Mononuclear cell (primary cell): Measurements from ENCODE around the gene GOT1. TPM values are rescaled to one million over a fixed set of nuclear protein-coding genes. Genes with fewer than 3 reads are reported as not detected.

ENCODE experiments used
- H3K27me3 ChIP-seq: 2 replicates; pipeline ENCODE4 v1.6.0; 2011; ENCODE audit warnings: low read length, control low read depth; ENCODE audit not compliant: insufficient read depth
- H3K4me1 ChIP-seq: 2 replicates; pipeline ENCODE4 v1.5.1; 2011; ENCODE audit warnings: mild to moderate bottlenecking, low read length, control low read depth; ENCODE audit not compliant: insufficient read depth
- H3K4me3 ChIP-seq: 2 replicates; pipeline ENCODE4 v1.5.1; 2011; ENCODE audit warnings: mild to moderate bottlenecking, low read length, moderate library complexity
- H3K9me3 ChIP-seq: 2 replicates; pipeline ENCODE4 v1.5.1; 2011; ENCODE audit warnings: low read depth, mild to moderate bottlenecking, control low read depth, low read length
- total RNA-seq: library from RNA; depleted of rRNA; stranded (reverse); fragments of >200 nt; gene quantifications from one replicate; pipeline ENCODE4 v1.2.3, GENCODE V29; 2012

GOT1 gene
- total RNA-seq, 1 donor: 2.5 TPM

DNA sequence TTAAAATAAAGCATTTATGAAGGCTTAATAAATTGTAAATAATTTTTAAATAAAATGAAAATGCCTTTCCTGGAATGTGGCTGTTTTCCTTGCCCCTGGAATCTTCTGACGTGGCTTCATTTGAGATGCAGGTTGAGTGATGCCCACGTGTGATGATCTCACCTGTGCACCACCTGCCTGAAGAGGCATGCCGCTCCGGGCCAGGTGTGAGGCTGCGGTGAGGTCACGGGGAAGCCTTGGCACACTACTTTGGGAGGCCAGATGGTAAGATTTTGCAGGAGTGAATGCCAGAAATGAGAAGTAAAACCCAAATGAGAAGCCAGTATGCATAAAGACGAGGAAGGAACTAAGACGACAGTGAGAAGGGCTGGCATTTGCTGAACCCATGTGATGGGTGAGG is 36.2 kb downstream of the GOT1 start:
- H3K9me3 ChIP-seq: no peaks in the 10 kb centered on the region
- H3K4me1 ChIP-seq: no peaks in the 10 kb centered on the region
- H3K4me3 ChIP-seq: no peak overlapping the region
- no peaks in the 10 kb centered on the region for H3K27me3 ChIP-seq

DNA sequence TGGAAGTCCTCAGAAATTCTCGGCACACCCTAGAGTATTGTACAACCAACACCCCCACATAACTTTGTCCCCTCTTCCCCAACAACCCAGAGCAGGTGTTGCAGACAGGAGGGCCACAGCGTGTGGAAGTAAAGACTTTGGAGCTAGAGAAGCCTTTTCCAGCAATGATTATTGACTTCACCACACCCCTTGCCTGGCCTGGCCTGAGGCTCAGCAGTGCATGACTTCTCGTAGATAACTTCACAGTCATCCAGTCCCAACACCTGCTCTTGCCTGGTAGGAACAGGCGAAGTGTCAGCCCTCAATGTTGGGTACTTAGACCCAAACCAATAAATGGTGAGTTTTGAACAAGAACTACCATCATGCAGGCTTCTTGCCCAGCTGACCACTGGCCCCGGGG is 36.7 kb downstream of the GOT1 start:
- H3K9me3 ChIP-seq: no peaks in the 10 kb centered on the region
- no peaks in the 10 kb centered on the region for H3K27me3 ChIP-seq
- no peaks in the 10 kb centered on the region for H3K4me1 ChIP-seq
- H3K4me3 ChIP-seq: no peak overlapping the region

DNA sequence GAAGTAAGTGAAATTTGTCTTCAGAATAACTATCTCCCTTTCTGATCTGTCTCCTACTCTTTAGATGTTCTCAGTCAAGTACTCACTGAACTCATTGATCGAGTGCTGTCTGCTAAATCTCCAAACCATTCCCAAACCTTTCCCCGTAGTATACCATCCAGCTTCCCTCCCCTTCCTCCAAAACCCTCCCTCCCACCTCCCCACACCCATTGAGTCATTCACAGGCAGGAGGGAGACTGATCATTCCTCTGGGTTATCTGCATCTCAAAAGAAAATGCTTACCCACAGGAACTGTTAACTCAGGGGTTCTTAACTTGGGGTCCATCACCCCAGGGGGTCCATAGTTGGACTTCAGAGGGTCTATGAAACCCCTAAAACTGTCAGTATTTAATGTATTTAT is 37.4 kb downstream of the GOT1 start:
- H3K4me3 ChIP-seq: no peak overlapping the region
- H3K27me3 ChIP-seq: no peaks in the 10 kb centered on the region
- no peaks in the 10 kb centered on the region for H3K9me3 ChIP-seq
- no peaks in the 10 kb centered on the region for H3K4me1 ChIP-seq

DNA sequence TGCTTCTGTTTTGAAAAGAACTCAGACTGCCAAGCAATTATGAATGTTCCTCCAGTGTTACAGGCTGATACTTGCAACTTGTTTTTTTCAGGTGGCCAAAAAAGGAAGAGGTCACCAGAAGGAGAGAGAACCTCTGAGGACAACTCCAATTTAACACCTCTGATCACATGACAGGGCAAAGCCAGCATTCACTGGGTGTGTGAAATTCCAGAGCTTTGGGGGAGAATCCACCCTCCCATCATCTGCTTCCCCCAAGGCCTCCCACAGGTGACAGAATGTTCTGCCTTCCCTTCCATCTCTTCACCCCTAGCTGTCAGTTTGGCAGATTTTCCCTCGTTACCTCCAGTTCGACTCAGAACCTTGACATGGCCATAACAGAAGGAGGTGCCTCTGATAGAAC is 39.1 kb downstream of the GOT1 start:
- H3K4me1 ChIP-seq: no peaks in the 10 kb centered on the region
- no peaks in the 10 kb centered on the region for H3K9me3 ChIP-seq
- H3K4me3 ChIP-seq: no peak overlapping the region
- H3K27me3 ChIP-seq: no peaks in the 10 kb centered on the region

DNA sequence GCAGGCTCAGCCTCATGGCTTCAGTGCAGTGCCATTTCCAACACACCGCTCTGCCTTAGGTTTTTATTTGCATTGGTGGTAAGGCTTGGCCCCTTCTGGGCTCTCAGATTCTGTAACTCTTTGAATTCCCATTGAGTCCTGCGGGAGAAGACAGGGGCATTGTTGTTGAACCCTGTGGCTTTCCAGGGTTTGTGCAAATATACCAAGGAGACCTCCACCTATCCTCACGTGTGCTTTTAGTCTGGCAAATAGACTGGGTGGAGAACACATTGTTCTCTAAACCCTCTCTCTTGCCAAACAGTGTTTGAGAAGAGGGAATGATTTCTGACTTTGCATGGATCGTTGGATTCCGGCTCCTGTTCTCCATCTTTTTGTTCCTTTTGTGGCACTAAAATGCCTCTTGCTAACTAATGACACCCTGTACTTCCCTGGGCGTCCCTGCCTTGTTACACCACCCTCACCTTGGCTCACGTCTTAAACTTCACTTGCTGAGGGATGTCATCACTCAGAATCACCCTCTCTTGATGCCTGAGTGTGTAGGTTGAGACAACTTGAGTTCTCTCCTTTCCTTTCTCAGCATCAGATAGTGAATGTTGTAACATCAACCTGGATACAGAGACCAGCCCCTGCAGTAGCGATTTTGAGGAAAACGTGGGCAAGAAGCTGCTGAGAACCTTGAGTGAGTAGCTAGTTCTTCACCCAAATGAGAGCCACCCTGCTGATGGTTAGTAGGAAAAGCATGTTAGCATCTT is 40.5 kb downstream of the GOT1 start:
- H3K4me3 ChIP-seq: no peak overlapping the region
- H3K4me1 ChIP-seq: no peaks in the 10 kb centered on the region
- H3K9me3 ChIP-seq: no peaks in the 10 kb centered on the region
- H3K27me3 ChIP-seq: no peaks in the 10 kb centered on the region

DNA sequence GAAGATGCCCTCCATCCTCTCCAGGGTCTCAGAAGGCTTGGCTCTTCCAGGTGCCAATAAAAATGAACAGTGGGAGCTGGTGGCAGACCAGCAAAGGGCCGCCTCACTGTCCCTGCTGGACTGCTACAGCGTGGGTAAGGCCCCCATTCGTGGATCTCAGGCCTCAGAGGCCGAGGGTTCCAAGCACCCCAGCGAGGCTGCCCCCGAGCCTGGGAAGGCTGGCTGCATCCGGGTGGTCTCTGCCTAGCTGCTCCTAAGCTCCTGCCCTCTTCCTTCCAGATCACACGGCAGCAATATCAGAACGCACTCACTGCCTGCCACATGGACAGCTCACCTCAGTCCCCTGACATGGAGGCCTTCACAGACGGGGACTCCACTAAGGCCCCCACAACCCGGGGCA is 42.9 kb downstream of the GOT1 start:
- Histone ChIP-seq H3K9me3 (no peaks in the 10 kb centered on the region), H3K4me3 (no peak overlapping the region), H3K4me1 (no peaks in the 10 kb centered on the region), H3K27me3 (no peaks in the 10 kb centered on the region)

DNA sequence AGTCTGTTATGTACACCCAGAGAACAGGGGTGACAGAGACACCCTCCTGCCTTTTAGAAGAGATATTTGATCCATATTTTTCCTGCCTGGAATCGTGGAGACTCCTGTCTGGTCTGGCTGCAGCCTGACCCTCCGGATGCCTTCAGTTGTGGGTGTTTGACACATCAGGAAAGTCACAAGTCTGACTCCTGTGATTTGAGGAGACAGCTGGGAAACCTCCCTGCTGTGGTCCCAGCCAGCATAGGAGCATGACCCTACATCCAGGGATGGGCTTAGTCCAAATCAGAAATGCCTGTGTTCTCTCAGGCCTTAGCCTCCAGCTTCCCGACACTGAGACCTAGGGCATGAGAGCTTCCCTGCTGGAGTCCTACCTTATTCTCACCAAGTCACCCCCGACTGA is 43.4 kb downstream of the GOT1 start:
- no peak overlapping the region for H3K4me3 ChIP-seq
- no peaks in the 10 kb centered on the region for H3K9me3 ChIP-seq
- no peaks in the 10 kb centered on the region for H3K27me3 ChIP-seq
- no peaks in the 10 kb centered on the region for H3K4me1 ChIP-seq

DNA sequence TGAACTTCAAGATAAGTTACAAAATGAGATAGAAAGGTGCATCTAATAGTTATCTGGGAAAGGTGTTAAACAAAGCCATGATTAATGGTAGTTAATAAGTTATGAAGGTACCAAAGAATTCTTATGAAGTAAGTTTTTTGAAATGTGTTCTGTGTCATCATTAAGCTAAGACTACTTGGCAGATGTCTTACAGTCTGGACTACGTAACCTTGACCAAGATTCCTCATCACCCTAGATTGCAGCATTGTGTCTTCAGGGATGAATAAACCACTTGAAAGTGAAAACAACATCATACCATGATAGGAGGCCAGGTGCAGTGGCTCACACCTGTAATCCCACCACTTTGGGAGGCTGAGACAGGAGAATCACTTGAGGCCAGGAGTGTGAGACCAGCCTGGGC is 48.2 kb downstream of the GOT1 start:
- no peak overlapping the region for H3K4me3 ChIP-seq
- no peaks in the 10 kb centered on the region for H3K4me1 ChIP-seq
- no peaks in the 10 kb centered on the region for H3K27me3 ChIP-seq
- H3K9me3 ChIP-seq: no peaks in the 10 kb centered on the region

DNA sequence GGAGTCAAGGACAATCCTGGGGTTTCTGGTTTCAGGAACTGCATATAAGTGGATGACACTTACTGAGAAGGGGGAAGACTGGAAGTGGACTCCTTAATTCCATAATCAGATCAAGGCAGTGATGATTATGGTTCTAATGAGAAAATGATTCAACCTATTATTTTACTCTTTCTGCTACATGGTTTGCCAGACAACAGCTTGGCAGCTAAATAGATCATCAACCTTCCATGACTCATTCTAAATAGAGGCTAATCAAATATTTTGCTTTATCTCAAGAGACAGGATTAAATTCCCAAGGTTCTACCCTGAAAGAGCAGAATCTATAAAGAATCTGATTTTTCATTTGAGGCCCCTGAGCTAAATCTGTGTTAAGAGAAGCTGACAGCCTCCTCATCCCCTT is 55.0 kb downstream of the GOT1 start:
- Histone ChIP-seq H3K4me1 (no peaks in the 10 kb centered on the region), H3K9me3 (no peaks in the 10 kb centered on the region), H3K27me3 (no peaks in the 10 kb centered on the region), H3K4me3 (no peak overlapping the region)

DNA sequence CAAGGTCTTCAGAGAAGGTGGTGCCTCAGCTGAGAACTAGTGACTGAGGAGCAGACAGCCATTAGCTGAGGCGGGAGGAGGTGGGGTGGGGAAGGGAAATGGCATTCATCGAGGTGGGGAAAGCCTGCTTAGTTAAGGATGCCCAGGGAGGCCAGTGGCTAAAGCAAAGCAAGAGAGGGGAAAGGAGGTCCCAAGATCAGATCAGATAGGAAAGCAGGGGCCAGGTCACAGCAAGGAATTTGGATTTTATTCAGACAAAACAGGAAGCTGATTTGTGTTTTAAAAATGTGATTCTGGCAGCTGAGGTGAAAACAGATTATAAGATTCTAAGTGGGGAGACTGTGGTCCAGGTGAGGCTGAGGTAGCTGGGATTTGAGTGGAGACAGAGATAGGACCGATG is 55.5 kb downstream of the GOT1 start:
- Histone ChIP-seq H3K27me3 (no peaks in the 10 kb centered on the region), H3K4me1 (no peaks in the 10 kb centered on the region), H3K9me3 (no peaks in the 10 kb centered on the region), H3K4me3 (no peak overlapping the region)

DNA sequence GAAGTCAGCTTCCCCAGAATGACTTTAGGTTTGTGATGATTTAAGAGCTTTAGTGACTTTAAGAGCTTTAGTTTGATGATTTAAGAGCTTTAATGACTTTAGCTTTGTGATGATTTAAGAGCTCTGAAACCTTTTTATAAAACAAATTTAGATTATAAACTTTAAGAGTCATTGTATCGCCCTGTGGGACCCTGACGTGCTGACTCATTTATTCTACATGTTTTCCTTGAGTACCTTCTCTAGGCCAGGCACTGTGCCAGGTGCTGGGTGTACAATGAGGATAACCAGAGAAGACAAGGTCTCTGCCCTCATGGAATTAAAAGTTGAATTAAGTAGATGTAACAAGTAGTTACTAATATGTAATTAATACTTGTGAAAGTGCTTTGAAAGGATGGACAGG is 55.9 kb downstream of the GOT1 start:
- no peaks in the 10 kb centered on the region for H3K27me3 ChIP-seq
- no peak overlapping the region for H3K4me3 ChIP-seq
- no peaks in the 10 kb centered on the region for H3K4me1 ChIP-seq
- no peaks in the 10 kb centered on the region for H3K9me3 ChIP-seq

DNA sequence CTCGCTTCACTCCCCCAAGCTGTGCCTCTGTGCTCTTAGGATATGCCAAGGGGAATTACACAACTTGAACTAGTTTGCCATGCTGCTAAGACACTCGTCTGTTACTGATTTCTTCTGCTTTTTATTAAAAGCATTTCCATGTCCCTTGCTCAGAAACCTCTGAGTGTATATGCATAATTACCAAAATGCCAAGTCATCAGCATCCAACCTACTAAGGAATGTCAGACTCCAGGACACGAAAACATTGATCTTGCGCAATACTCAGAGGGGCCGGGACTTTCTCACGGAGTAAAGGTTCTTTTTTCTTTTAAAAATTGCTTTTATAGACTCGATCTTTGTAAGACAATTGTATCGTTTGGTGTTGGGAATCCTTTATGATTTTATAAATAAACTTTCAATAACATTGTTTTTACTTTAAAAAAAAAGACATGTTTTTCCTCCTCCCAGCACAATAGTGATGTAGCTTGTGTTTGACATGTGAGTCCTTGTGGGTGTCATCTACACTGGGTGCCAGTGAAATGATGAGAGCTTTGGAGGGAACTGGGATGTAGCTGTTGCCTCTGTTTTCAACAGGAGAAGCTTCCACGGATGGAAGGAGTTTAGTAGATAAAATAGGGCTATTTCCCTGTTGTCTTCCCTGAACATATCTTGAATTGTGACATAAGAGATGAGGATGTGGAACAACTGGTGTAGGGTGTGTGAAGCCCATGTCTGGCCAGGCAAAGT is 57.7 kb downstream of the GOT1 start:
- Histone ChIP-seq H3K9me3 (no peaks in the 10 kb centered on the region), H3K27me3 (no peaks in the 10 kb centered on the region), H3K4me3 (no peak overlapping the region)

DNA sequence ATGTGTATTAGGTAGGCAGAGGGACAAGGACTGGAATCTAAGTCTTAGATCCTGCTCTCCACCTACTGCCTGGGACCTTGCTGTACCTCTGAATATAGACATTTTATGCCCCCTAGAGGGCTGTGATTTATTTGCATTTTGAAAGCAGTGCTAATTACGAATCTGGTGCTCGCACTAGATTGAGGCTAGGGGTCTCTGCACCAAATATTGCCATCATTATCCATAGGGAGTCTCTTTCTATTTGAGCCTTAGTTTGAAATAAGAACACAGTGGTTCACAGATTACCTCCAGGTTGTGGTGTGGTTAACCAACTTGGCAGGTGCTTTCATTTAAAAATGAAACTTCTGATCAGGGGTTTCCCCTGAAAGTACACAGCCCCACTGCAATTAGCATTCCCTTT is 59.4 kb downstream of the GOT1 start:
- Histone ChIP-seq H3K4me1 (no peaks in the 10 kb centered on the region), H3K9me3 (no peaks in the 10 kb centered on the region), H3K27me3 (no peaks in the 10 kb centered on the region), H3K4me3 (no peak overlapping the region)

More for the DNA sequence above, 57.7 kb downstream of the GOT1 start:
- no peaks in the 10 kb centered on the region for H3K4me1 ChIP-seq

DNA sequence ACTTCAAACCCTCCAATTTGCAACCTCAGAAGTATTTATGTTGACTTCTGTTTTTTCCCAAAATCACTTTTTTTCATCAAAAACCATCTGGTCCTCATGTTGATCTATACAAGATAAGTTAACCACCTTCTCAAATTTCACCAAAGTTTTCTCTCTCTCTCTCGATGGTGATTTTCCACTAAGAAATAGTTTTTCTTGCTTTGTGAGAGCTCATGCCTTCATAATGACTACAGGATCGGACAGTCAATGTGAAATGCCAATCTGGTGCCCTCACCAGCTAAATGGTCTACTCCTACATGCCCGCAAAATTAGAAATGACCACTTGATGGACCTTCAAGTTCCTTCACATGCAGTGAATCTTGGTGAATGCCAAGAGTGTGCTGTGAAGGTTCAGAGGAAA is 60.9 kb downstream of the GOT1 start:
- no peaks in the 10 kb centered on the region for H3K9me3 ChIP-seq
- H3K27me3 ChIP-seq: no peaks in the 10 kb centered on the region
- no peak overlapping the region for H3K4me3 ChIP-seq
- no peaks in the 10 kb centered on the region for H3K4me1 ChIP-seq

DNA sequence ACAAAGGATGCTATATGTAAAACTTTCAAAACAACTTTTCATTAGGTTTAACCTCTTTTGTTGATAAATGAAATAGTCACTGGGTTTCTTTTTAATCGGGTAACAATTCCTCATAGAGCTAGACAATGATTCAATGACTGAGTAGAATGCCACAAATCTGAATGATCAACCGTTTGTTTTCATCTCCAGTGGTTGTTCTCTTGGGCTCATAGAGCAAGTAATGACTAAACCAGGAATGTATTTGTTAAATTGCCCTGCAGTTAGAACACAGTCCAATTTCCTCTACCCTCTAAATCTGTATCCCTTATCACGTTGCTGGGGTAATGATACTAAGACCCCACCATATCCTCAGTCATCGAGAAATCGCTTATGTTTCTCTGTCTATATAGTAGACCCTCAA is 61.3 kb downstream of the GOT1 start:
- Histone ChIP-seq H3K4me1 (no peaks in the 10 kb centered on the region), H3K9me3 (no peaks in the 10 kb centered on the region), H3K27me3 (no peaks in the 10 kb centered on the region), H3K4me3 (no peak overlapping the region)

DNA sequence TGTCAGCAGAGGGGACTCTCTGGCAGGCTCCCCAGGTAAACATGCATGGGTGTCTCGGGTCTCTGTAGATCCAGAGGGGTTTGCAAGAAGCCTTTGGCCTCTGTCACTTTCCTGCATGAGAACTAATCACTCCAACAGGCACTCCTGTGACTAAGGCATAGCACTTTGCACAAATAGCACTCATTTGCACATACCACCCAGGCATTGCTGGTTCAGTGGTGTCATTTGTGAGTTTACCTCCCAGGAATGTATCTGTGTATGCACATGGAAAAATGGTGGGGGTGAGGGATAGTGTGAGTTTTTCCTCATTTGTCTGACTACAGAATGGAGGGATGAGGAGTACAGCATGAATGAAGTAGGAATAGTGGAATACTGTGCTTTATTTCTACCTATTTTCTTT is 61.8 kb downstream of the GOT1 start:
- Histone ChIP-seq H3K4me3 (no peak overlapping the region), H3K4me1 (no peaks in the 10 kb centered on the region), H3K27me3 (no peaks in the 10 kb centered on the region), H3K9me3 (no peaks in the 10 kb centered on the region)
